Skeletal muscle tissue (tissue), 4 donors: ENCODE measurements around the gene PEDS1. TPM values are rescaled to one million over a fixed set of nuclear protein-coding genes. Genes with fewer than 3 reads are reported as not detected.
"Not testable (repeated sequence)": the region's sequence is repeated elsewhere in the genome, so short reads cannot be mapped to it uniquely, and the experiment has no call there.

Source experiments
- H3K27ac ChIP-seq: one replicate; pipeline ENCODE4 v1.7.0; 2013; ENCODE audit warnings: mild to moderate bottlenecking, low read depth, low read length, inconsistent platforms
- H3K27me3 ChIP-seq, 3 donors: one replicate each; pipeline ENCODE4 v1.7.0; 2013; ENCODE audit warnings: low read length in 3 of 3; ENCODE audit not compliant: control insufficient read depth in 3 of 3, insufficient read depth in 3 of 3
- H3K36me3 ChIP-seq, 3 donors: one replicate each; pipeline ENCODE4 v1.7.0; 2013; ENCODE audit warnings: low read length in 3 of 3; ENCODE audit not compliant: control insufficient read depth in 3 of 3, insufficient read depth in 3 of 3
- H3K4me1 ChIP-seq, 3 donors: one replicate each; pipeline ENCODE4 v1.7.0; 2013; ENCODE audit warnings: low read length in 3 of 3, mild to moderate bottlenecking in 3 of 3; ENCODE audit not compliant: control insufficient read depth in 3 of 3, insufficient read depth in 3 of 3
- H3K4me3 ChIP-seq, 3 donors: one replicate each; pipeline ENCODE4 v1.7.0; 2013; ENCODE audit warnings: low read length in 3 of 3
- H3K9ac ChIP-seq, 3 donors: one replicate each; pipeline ENCODE4 v1.7.0; 2013; ENCODE audit warnings: low read length in 3 of 3, mild to moderate bottlenecking in 3 of 3, moderate library complexity in 2 of 3, low read depth in 1 of 3
- H3K9me3 ChIP-seq, 3 donors: one replicate each; pipeline ENCODE4 v1.7.0; 2013; ENCODE audit warnings: low read length in 3 of 3; ENCODE audit not compliant: control insufficient read depth in 3 of 3
- total RNA-seq: library from RNA; depleted of rRNA; stranded (reverse); fragments of >200 nt; gene quantifications from one replicate; pipeline ENCODE4 v1.2.3, GENCODE V29; 2014
- donor health status: Osteomylitis.

The PEDS1 gene
- total RNA-seq, 1 donor from 2014 or later, result 5.7 TPM

DNA sequence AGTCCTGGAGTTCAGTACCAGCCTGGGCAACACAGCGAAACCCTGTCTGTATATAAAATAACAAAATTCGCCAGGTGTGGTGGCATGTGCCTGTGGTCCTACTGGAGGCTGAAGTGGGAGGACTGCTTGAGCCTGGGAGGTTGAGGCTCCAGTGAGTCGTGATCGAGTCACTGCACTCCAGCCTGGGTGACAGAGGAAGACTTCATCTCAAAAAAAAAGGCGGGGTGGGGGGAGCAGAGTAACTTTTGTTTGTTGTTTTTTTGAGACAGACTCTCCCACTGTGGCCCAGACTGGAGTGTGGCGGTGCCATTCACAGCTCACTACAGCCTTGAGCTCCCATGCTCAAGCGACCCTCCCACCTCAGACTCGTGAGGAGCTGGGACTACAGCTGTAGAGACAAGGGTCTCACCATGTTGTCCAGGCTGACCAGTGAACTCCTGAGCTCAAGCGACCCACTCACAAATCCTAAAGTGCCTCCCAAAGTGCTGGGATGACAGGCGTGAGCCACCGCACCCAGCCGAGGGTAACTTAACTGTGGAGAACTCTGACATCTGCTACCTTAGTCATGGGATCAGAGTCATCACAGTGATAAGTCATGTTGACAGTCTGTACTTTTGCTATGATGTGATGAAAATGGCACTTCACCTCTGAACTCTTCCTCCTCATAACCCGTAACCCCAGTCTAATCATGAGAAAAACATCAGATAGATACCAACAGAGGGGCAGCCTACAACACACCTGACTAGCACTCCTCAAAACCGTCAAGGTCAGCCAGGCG is 16.5 kb downstream of the PEDS1 start:
- H3K27ac ChIP-seq, result peak overlapping the region; percentile 66

GRCh38 chr20:50135157-50135556 is 18.4 kb downstream of the PEDS1 start:
- H3K4me1 ChIP-seq, result peaks cover 56 to 70% (median 59%) of the 10 kb centered on the region in 3 donors
- not testable (repeated sequence) for H3K36me3 ChIP-seq, H3K4me3 ChIP-seq, H3K9ac ChIP-seq, H3K27ac ChIP-seq, H3K9me3 ChIP-seq, H3K27me3 ChIP-seq

More for the DNA sequence above, 16.5 kb downstream of the PEDS1 start:
- Histone ChIP-seq H3K4me1 (peaks cover 48 to 69% (median 51%) of the 10 kb centered on the region in 3 donors), H3K9ac (no peak overlapping the region), H3K9me3 (no peaks in the 10 kb centered on the region), H3K4me3 (no peak overlapping the region), H3K36me3 (peaks cover 8 to 19% (median 11%) of the 10 kb centered on the region in 3 donors), H3K27me3 (no peaks in the 10 kb centered on the region)

GRCh38 chr20:50133474-50134217 is 19.9 kb downstream of the PEDS1 start:
- Histone ChIP-seq H3K9ac (peak overlapping the region in 2 of 3 donors; percentile 57 to 65), H3K4me1 (peaks cover 62 to 76% (median 64%) of the 10 kb centered on the region in 3 donors), H3K27ac (peak overlapping the region; percentile 66), H3K36me3 (peaks cover 4 to 17% (median 17%) of the 10 kb centered on the region in 3 donors), H3K4me3 (peak overlapping the region in 1 of 3 donors; percentile 22), H3K27me3 (no peaks in the 10 kb centered on the region), H3K9me3 (no peaks in the 10 kb centered on the region)

DNA sequence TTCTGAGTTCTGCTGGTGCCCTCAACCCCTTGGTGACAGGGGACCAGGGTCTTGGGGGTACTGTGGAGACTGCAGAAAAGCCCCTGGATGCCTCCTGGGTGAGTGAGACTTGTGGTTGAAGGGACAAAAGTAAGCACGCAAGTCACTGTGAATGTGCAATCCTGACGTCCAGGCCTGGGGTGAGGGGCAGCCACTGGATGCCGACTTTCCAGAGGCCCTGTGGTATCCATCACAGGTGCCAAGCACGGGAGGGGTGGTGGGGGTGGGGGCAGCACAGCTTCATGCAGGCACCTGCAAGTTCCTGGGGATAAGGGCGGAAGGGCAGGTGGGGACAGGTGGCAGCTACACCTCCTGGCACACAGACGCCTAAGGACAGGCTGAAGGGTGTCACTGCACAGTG is 20.5 kb downstream of the PEDS1 start:
- Histone ChIP-seq H3K4me3 (no peak overlapping the region), H3K27me3 (no peaks in the 10 kb centered on the region), H3K9me3 (no peaks in the 10 kb centered on the region), H3K27ac (peak overlapping the region; percentile 66), H3K36me3 (peaks cover 8 to 23% (median 17%) of the 10 kb centered on the region in 3 donors), H3K9ac (peak overlapping the region in 2 of 3 donors; percentile 57 to 65), H3K4me1 (peaks cover 62 to 76% (median 64%) of the 10 kb centered on the region in 3 donors)

GRCh38 chr20:50130995-50131394 is 22.5 kb downstream of the PEDS1 start:
- H3K27ac ChIP-seq, result no peak overlapping the region
- no peaks in the 10 kb centered on the region for H3K27me3 ChIP-seq
- peak overlapping the region in 1 of 3 donors; percentile 45 for H3K9ac ChIP-seq
- H3K9me3 ChIP-seq, result no peaks in the 10 kb centered on the region
- peak overlapping the region in 1 of 3 donors; percentile 41 for H3K4me3 ChIP-seq
- H3K4me1 ChIP-seq, result peaks cover 70 to 81% (median 73%) of the 10 kb centered on the region in 3 donors
- peaks cover 21 to 34% (median 29%) of the 10 kb centered on the region in 3 donors for H3K36me3 ChIP-seq

- H3K27ac ChIP-seq, result no peak overlapping the region
- peak overlapping the region in 1 of 3 donors; percentile 14 for H3K4me3 ChIP-seq
- H3K9me3 ChIP-seq, result no peaks in the 10 kb centered on the region
- peaks cover 22 to 32% (median 30%) of the 10 kb centered on the region in 3 donors for H3K36me3 ChIP-seq
- H3K27me3 ChIP-seq, result no peaks in the 10 kb centered on the region
- peak overlapping the region in 1 of 3 donors; percentile 45 for H3K9ac ChIP-seq
- H3K4me1 ChIP-seq, result peaks cover 72 to 83% (median 74%) of the 10 kb centered on the region in 3 donors
These were observed 23.2 kb downstream of the PEDS1 start for GRCh38 chr20:50130356-50130723.

- Histone ChIP-seq H3K4me1 (peaks cover 72 to 83% (median 72%) of the 10 kb centered on the region in 3 donors), H3K4me3 (no peak overlapping the region), H3K36me3 (peaks cover 25 to 35% (median 35%) of the 10 kb centered on the region in 3 donors), H3K9me3 (no peaks in the 10 kb centered on the region), H3K27ac (no peak overlapping the region), H3K9ac (peak overlapping the region in 1 of 3 donors; percentile 45), H3K27me3 (no peaks in the 10 kb centered on the region)
These were observed 23.7 kb downstream of the PEDS1 start for GRCh38 chr20:50129662-50130355.

DNA sequence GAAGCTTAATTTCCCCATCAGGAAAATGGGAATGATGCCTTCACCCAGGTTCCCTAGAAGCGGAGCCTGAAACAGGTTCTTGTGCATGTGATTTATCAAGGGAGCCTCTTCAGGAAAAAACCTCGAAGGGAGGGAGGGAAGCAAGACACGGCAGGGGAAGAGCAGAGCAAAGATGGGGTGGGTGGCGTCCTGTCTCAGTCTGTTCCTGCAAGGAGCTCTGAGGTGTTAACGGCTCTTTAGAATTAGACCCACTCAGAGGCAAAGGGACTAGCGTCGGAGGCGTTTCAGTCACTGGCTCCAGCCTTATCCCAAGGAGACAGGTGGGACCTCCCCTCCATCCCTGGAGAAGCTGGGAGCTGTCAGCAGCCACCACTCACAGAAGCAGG is 25.0 kb downstream of the PEDS1 start:
- H3K27ac ChIP-seq, result peak overlapping the region; percentile 28
- H3K27me3 ChIP-seq, result no peaks in the 10 kb centered on the region
- no peak overlapping the region for H3K4me3 ChIP-seq
- peak overlapping the region in 1 of 3 donors; percentile 33 for H3K9ac ChIP-seq
- peaks cover 61 to 73% (median 66%) of the 10 kb centered on the region in 3 donors for H3K4me1 ChIP-seq
- peaks cover 32 to 46% (median 45%) of the 10 kb centered on the region in 3 donors for H3K36me3 ChIP-seq
- H3K9me3 ChIP-seq, result no peaks in the 10 kb centered on the region

GRCh38 chr20:50127587-50128519 is 25.7 kb downstream of the PEDS1 start:
- Histone ChIP-seq H3K4me1 (peaks cover 56 to 67% (median 59%) of the 10 kb centered on the region in 3 donors), H3K9me3 (no peaks in the 10 kb centered on the region), H3K27ac (peak overlapping the region; percentile 28), H3K36me3 (peaks cover 34 to 48% (median 47%) of the 10 kb centered on the region in 3 donors), H3K9ac (peak overlapping the region in 1 of 3 donors; percentile 33), H3K4me3 (no peak overlapping the region), H3K27me3 (no peaks in the 10 kb centered on the region)
